Heart right ventricle (tissue), 16 donors: ENCODE data around the gene AMIGO1. TPM values are rescaled to one million over a fixed set of nuclear protein-coding genes. Genes with fewer than 3 reads are reported as not detected.

Source experiments
- ATAC-seq, 8 donors: fragments of 200-7000 bp; cut with Tn5 transposase; one replicate each; pipeline ENCODE4 v1.9.1; 2020; ENCODE audit warnings: mild to moderate bottlenecking in 8 of 8, moderate library complexity in 8 of 8, moderate number of reproducible peaks in 1 of 8
- DNase-seq, 2 donors: peaks; one replicate each; pipeline ENCODE4 v3.0.0-alpha.2; 2020
- H3K27ac ChIP-seq, 10 donors: fragments of 200-600 bp; sonication (generic) in 2 of 10; one replicate each; pipeline versions ENCODE4 v1.5.0 to v1.8.0; 2020 to 2022; ENCODE audit warnings: mild to moderate bottlenecking in 3 of 10
- H3K27me3 ChIP-seq, 7 donors: fragments of 200-600 bp; one replicate each; pipeline ENCODE4 v1.8.0; 2021 to 2022; ENCODE audit warnings: mild to moderate bottlenecking in 2 of 7
- H3K36me3 ChIP-seq, 9 donors: fragments of 200-600 bp; sonication (generic) in 1 of 9; one replicate each; pipeline versions ENCODE4 v1.5.0 to v1.8.0; 2020 to 2022; ENCODE audit warnings: mild to moderate bottlenecking in 2 of 9
- H3K4me1 ChIP-seq, 9 donors: fragments of 200-600 bp; sonication (generic) in 1 of 9; one replicate each; pipeline versions ENCODE4 v1.5.0 to v1.8.0; 2020 to 2022; ENCODE audit warnings: mild to moderate bottlenecking in 4 of 9
- H3K4me3 ChIP-seq, 10 donors: fragments of 200-600 bp; sonication (generic) in 2 of 10; one replicate each; pipeline versions ENCODE4 v1.5.0 to v1.8.0; 2020 to 2022; ENCODE audit warnings: mild to moderate bottlenecking in 7 of 10, moderate library complexity in 2 of 10
- H3K9me3 ChIP-seq, 11 donors: fragments of 200-600 bp in 10 of 11; sonication (generic) in 2 of 11; one replicate each; pipeline versions ENCODE4 v1.5.0 to v1.8.0; 2013 to 2022; ENCODE audit warnings: mild to moderate bottlenecking in 2 of 11, control low read depth in 1 of 11, moderate library complexity in 1 of 11
- WGBS, 2 donors: extraction: QIAGEN DNeasy Blood & Tissue Kit; methylation state at CpG; one replicate each; pipeline ENCODE4 v1.1.7; 2013; ENCODE audit warnings: inconsistent platforms in 1 of 2; 5-methylcytosine and 5-hydroxymethylcytosine counted together
- intact Hi-C, 10 donors: fragments of 100-400 bp; cut with DNase I; formaldehyde crosslinking; loops; one replicate each; pipeline versions ENCODE4 v1.11.1 to v1.14.2; 2022
- polyA plus RNA-seq, 2 donors: library from polyadenylated mRNA; stranded (reverse); fragments of 200-250 nt; gene quantifications; one replicate each; pipeline ENCODE4 v1.2.3, GENCODE V29; 2013
- total RNA-seq, 10 donors: library from RNA; stranded (reverse); fragmentation: NEBNext Ultra II Directional in 3 of 10; extraction: Animal tissue kit (Norgen Biotek cat#: 25700) in 3 of 10; gene quantifications; one replicate each; pipeline versions ENCODE4 v1.2.1 to v1.2.4, GENCODE V29; 2021 to 2023
- TF ChIP-seq, protein P1 (sequence below), 9 donors: fragments of 200-600 bp; sonication (generic) in 2 of 9; IDR thresholded peaks; one replicate each; pipeline versions ENCODE4 v1.5.0 to v1.8.0; 2021 to 2022; ENCODE audit warnings: antibody characterized with exemption in 9 of 9, mild to moderate bottlenecking in 5 of 9, moderate library complexity in 1 of 9
- donor health status: Arrhythmogenic right ventricular cardiomyopathy.
- donor health status: ischemic (EF 13 %, LVEDD 7.1; RV severe dilation, severe dysfunction).
- donor health status: healthy with polysubstance abuse.
- donor health status: DM: no; HTN: yes; CAD: no.
- donor health status: DM: no; HTN: no; CAD: no.
- donor health status: ischemic (EF 25% LVEDD 6.9; RV normal size, moderate dysfunction).
- donor health status: ischemic (EF 25% LVEDD 5.7; RV mildly dilated, moderate dysfunction).
- donor health status: healthy.
- donor health status: DM: yes; HTN: yes; CAD: no.
- donor health status: Ischemic cardiomyopathy.
- donor health status: ischemic (EF 35%, LVEDD 5.7; RV mildly dilated, moderate dysfunction).
- donor health status: nonischemic (EF 11% LVEDD 7.7; RV severe dilation, severe dysfunction).
- donor health status: DM: yes; HTN: yes; CAD: no.
- donor health status: PGD.
- donor health status: ischemic (EF 29% LVEDD 5.4; RV normal size, mild dysfunction).
- donor health status: nonischemic (EF 23%, LVEDD 6.1; RV moderate dilation, normal function).

Gene AMIGO1
- total and polyA plus RNA-seq, 12 donors = 2.8 to 16.6 (median 14.5) TPM

DNA sequence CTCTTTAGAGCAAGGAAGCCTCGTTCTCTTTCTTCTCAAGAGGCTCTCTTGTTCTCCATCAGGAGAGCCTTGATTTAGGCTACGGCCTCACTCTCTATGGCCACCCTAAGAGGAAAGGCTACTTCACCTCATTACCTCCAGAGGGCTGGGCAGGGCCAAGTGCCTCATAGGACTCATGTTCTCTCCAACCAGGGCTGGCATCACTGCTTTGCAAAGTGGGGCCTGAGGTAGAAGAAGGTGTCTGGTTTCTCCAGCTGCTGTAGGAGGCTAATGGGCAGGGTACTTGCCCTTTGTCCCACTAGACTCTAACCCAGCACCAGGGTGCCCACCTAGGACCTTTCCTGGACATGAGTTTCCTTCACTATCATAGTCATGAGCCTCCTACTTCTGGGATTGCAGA, 27.9 kb downstream of the AMIGO1 start:
- DNase-seq (no peak), ATAC-seq (no peak)
- Histone ChIP-seq H3K27ac (no peak overlapping the region), H3K9me3 (no peaks in the 10 kb centered on the region), H3K36me3 (peaks cover 0 to 33% (median 10%) of the 10 kb centered on the region in 9 donors), H3K4me1 (peaks cover 8 to 23% (median 18%) of the 10 kb centered on the region in 9 donors), H3K4me3 (no peak overlapping the region), H3K27me3 (peaks cover 0 to 9% (median 0%) of the 10 kb centered on the region in 7 donors)
- 85 to 94% methylated on average over 2 of the region's 2 CpGs for WGBS, 2 donors
- TF ChIP-seq, protein P1, sequence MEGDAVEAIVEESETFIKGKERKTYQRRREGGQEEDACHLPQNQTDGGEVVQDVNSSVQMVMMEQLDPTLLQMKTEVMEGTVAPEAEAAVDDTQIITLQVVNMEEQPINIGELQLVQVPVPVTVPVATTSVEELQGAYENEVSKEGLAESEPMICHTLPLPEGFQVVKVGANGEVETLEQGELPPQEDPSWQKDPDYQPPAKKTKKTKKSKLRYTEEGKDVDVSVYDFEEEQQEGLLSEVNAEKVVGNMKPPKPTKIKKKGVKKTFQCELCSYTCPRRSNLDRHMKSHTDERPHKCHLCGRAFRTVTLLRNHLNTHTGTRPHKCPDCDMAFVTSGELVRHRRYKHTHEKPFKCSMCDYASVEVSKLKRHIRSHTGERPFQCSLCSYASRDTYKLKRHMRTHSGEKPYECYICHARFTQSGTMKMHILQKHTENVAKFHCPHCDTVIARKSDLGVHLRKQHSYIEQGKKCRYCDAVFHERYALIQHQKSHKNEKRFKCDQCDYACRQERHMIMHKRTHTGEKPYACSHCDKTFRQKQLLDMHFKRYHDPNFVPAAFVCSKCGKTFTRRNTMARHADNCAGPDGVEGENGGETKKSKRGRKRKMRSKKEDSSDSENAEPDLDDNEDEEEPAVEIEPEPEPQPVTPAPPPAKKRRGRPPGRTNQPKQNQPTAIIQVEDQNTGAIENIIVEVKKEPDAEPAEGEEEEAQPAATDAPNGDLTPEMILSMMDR (IDR thresholded peaks at IDR 0.05) = no peak
- intact Hi-C loops = loop anchor here in 2 of 10 donors (5.0 to 10.0 kb wide), 2 partner anchors 54 to 57 kb away; partner anchors contain the start of gene PSMA5 (in 2 of the 2)

- DNase-seq (no peak), ATAC-seq (no peak)
- Histone ChIP-seq H3K27me3 (peaks cover 0 to 9% (median 0%) of the 10 kb centered on the region in 7 donors), H3K27ac (no peak overlapping the region), H3K4me1 (peaks cover 8 to 22% (median 15%) of the 10 kb centered on the region in 9 donors), H3K36me3 (peaks cover 0 to 31% (median 8%) of the 10 kb centered on the region in 9 donors), H3K9me3 (no peaks in the 10 kb centered on the region), H3K4me3 (no peak overlapping the region)
- 84 to 86% methylated on average over 3 of the region's 3 CpGs for WGBS, 2 donors
- intact Hi-C loops = loop anchor here in 2 of 10 donors (5.0 to 10.0 kb wide), 2 partner anchors 53 to 55 kb away; partner anchors contain the start of gene PSMA5 (in 2 of the 2)
- TF ChIP-seq, protein P1 (IDR thresholded peaks at IDR 0.05) = no peak
These were observed 29.6 kb downstream of the AMIGO1 start for GRCh38 chr1:109479901-109480300.

DNA sequence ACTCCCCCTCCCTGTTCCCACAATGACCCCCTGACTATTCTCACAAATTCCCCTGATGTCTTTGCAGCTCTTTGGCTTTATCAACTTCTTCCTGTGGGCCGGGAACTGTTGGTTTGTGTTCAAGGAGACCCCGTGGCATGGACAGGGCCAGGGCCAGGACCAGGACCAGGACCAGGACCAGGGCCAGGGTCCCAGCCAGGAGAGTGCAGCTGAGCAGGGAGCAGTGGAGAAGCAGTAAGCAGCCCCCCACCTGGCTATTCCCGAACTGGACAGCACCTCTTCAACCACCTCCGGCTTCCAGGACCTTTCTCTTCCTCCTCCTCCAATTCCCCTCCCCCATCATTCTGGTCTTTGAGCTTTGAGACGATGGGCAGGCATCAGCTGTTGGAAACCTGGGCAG, 30.2 kb downstream of the AMIGO1 start:
- Histone ChIP-seq H3K9me3 (no peaks in the 10 kb centered on the region), H3K27ac (no peak overlapping the region), H3K4me1 (peaks cover 3 to 22% (median 13%) of the 10 kb centered on the region in 9 donors), H3K36me3 (peaks cover 0 to 31% (median 8%) of the 10 kb centered on the region in 9 donors), H3K4me3 (no peak overlapping the region), H3K27me3 (peaks cover 0 to 9% (median 0%) of the 10 kb centered on the region in 7 donors)
- TF ChIP-seq, protein P1 (IDR thresholded peaks at IDR 0.05) = no peak
- DNase-seq = no peak
- intact Hi-C loops = no loop called here
- ATAC-seq = no peak
- WGBS, 2 donors = 68 to 75% methylated on average over 5 of the region's 5 CpGs

DNA sequence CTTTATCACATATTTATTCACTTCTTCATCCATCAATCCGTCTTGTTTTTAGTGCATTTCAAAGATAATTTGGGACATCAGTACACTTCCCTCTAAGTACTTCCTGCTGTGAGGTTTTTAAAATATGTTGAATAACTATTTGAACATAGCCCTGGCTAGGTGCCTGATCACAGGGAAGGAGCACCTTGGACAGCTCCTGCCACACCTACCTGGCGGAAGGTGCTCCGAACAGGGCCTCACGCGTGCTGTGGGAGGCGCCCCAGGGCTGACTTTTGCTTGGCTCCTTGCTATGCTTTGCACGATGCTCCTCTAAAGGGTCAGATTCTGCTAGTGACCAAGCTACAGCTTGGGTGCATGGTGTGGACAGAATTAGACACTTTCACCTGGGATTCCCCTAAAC, 30.7 kb downstream of the AMIGO1 start:
- Histone ChIP-seq H3K27ac (no peak overlapping the region), H3K4me3 (no peak overlapping the region), H3K36me3 (peaks cover 0 to 31% (median 8%) of the 10 kb centered on the region in 9 donors), H3K4me1 (peaks cover 0 to 26% (median 12%) of the 10 kb centered on the region in 9 donors), H3K9me3 (no peaks in the 10 kb centered on the region), H3K27me3 (peaks cover 0 to 9% (median 0%) of the 10 kb centered on the region in 7 donors)
- TF ChIP-seq, protein P1 (IDR thresholded peaks at IDR 0.05) = no peak
- WGBS, 2 donors = 41 to 50% methylated on average over 7 of the region's 7 CpGs
- ATAC-seq (no peak), DNase-seq (no peak)
- intact Hi-C loops = no loop called here
